IMR-90 (cell line): ENCODE data around the gene DESI1. TPM values are rescaled to one million over a fixed set of nuclear protein-coding genes. Genes with fewer than 3 reads are reported as not detected.
A peak's percentile ranks its signal among the peaks of the same experiment; 100 is the strongest.

Source experiments
- ATAC-seq: fragments of 200-7000 bp; cut with Tn5 transposase; 2 replicates; pipeline ENCODE4 v1.9.1; 2020; ENCODE audit warnings: low read depth, mild to moderate bottlenecking, moderate library complexity
- BruUV-seq: library from RNA; stranded (reverse); fragments of 400-500 nt; replicated peaks from 2 replicates; lab custom pipeline; 2021; lab: Mats Ljungman, UMichigan
- CTCF ChIA-PET: fragments of 300-600 bp; formaldehyde crosslinking; extraction: SDS; loops from one replicate; lab custom pipeline; 2021; ENCODE audit warnings: antibody characterized with exemption; lab: Yijun Ruan, JAX
- POLR2A ChIA-PET: fragments of 300-600 bp; sonication (Branson Sonifier 250); formaldehyde crosslinking; loops from one replicate; lab custom pipeline; 2022; ENCODE audit warnings: antibody characterized with exemption; ENCODE audit not compliant: unreplicated experiment; lab: Charles Lee
- DNase-seq: peaks from one replicate; pipeline ENCODE4 v3.0.0; 2013
- H2AFZ ChIP-seq: replicated peaks from 2 replicates; pipeline ENCODE3; 2013; ENCODE audit warnings: low read length, mild to moderate bottlenecking; ENCODE audit not compliant: poor library complexity
- H2AK5ac ChIP-seq: 2 replicates; pipeline ENCODE4 v1.6.1; 2013; ENCODE audit warnings: low read depth, low read length, inconsistent platforms
- H2AK9ac ChIP-seq: replicated peaks from 2 replicates; pipeline ENCODE3; 2013; ENCODE audit warnings: mild to moderate bottlenecking, low read depth, low read length, moderate library complexity; ENCODE audit not compliant: poor library complexity
- H2BK120ac ChIP-seq: 2 replicates; pipeline ENCODE4 v1.6.1; 2013; ENCODE audit warnings: low read depth, low read length, inconsistent platforms
- H2BK15ac ChIP-seq: 3 replicates; pipeline ENCODE4 v1.6.1; 2013; ENCODE audit warnings: low read depth, low read length, inconsistent platforms
- H2BK20ac ChIP-seq: 2 replicates; pipeline ENCODE4 v1.6.1; 2013; ENCODE audit warnings: low read depth, mild to moderate bottlenecking, inconsistent platforms, low read length, moderate library complexity
- H2BK5ac ChIP-seq: 2 replicates; pipeline ENCODE4 v1.6.1; 2013; ENCODE audit warnings: mild to moderate bottlenecking, low read depth, low read length, inconsistent platforms; ENCODE audit not compliant: poor library complexity, severe bottlenecking
- H3K14ac ChIP-seq: replicated peaks from 2 replicates; pipeline ENCODE4 v1.6.1; 2013; ENCODE audit warnings: low read depth, low read length, inconsistent platforms
- H3K18ac ChIP-seq: 2 replicates; pipeline ENCODE4 v1.6.1; 2013; ENCODE audit warnings: low read depth, low read length, control low read depth
- H3K23ac ChIP-seq: 2 replicates; pipeline ENCODE4 v1.6.1; 2013; ENCODE audit warnings: low read depth, low read length, inconsistent platforms
- H3K27ac ChIP-seq: 2 replicates; pipeline ENCODE4 v1.5.1; 2013; ENCODE audit warnings: mild to moderate bottlenecking, control low read depth, low read length; ENCODE audit not compliant: insufficient read depth
- H3K27me3 ChIP-seq: 2 replicates; pipeline ENCODE4 v1.6.1; 2013; ENCODE audit warnings: low read length; ENCODE audit not compliant: control insufficient read depth, insufficient read depth
- H3K36me3 ChIP-seq: 2 replicates; pipeline ENCODE4 v1.6.1; 2013; ENCODE audit warnings: low read length, mixed read lengths; ENCODE audit not compliant: control insufficient read depth, insufficient read depth
- H3K4ac ChIP-seq: 2 replicates; pipeline ENCODE4 v1.6.1; 2013; ENCODE audit warnings: low read depth, low read length, inconsistent platforms
- H3K4me1 ChIP-seq: 2 replicates; pipeline ENCODE4 v1.6.1; 2013; ENCODE audit warnings: low read length, mixed read lengths; ENCODE audit not compliant: control insufficient read depth, insufficient read depth
- H3K4me2 ChIP-seq: 2 replicates; pipeline ENCODE4 v1.6.1; 2013; ENCODE audit warnings: low read depth, mild to moderate bottlenecking, control low read depth, low read length, moderate library complexity
- H3K4me3 ChIP-seq: 2 replicates; pipeline ENCODE4 v1.5.1; 2013; ENCODE audit warnings: low read depth, mild to moderate bottlenecking, control low read depth, low read length, moderate library complexity; ENCODE audit not compliant: insufficient read depth
- H3K56ac ChIP-seq: 2 replicates; pipeline ENCODE4 v1.6.1; 2013; ENCODE audit warnings: low read length, inconsistent platforms; ENCODE audit not compliant: insufficient read depth; ENCODE audit errors: extremely low read depth
- H3K79me1 ChIP-seq, 2 experiments: 2 replicates each; pipeline ENCODE4 v1.6.1; 2013; ENCODE audit warnings: low read length in 2 of 2, inconsistent platforms in 1 of 2, low read depth in 1 of 2
- H3K9ac ChIP-seq: 2 replicates; pipeline ENCODE4 v1.6.1; 2013; ENCODE audit warnings: low read depth, low read length, control low read depth
- H3K9me1 ChIP-seq: 2 replicates; pipeline ENCODE4 v1.6.1; 2013; ENCODE audit warnings: low read length, inconsistent platforms; ENCODE audit not compliant: insufficient read depth
- H3K9me3 ChIP-seq: 2 replicates; pipeline ENCODE4 v1.6.1; 2013; ENCODE audit warnings: low read length; ENCODE audit not compliant: control insufficient read depth, insufficient read depth
- H4K20me1 ChIP-seq: 2 replicates; pipeline ENCODE4 v1.6.1; 2013; ENCODE audit warnings: low read length, inconsistent platforms; ENCODE audit not compliant: insufficient read depth
- H4K5ac ChIP-seq: 2 replicates; pipeline ENCODE4 v1.6.1; 2013; ENCODE audit warnings: mild to moderate bottlenecking, low read depth, low read length, control low read depth
- H4K8ac ChIP-seq, 2 experiments: 2 replicates each; pipeline ENCODE4 v1.6.1; 2013; ENCODE audit warnings: low read depth in 2 of 2, low read length in 2 of 2, control low read depth in 1 of 2, inconsistent platforms in 1 of 2
- H4K91ac ChIP-seq: 2 replicates; pipeline ENCODE4 v1.6.1; 2013; ENCODE audit warnings: low read depth, low read length, inconsistent platforms; ENCODE audit not compliant: insufficient read depth
- BHLHE40 ChIP-seq: fragments of 150-350 bp; IDR thresholded peaks from 2 replicates; pipeline ENCODE4 v1.6.1; 2016; ENCODE audit warnings: mild to moderate bottlenecking, low read depth, low read length
- CHD1 ChIP-seq: IDR thresholded peaks from 2 replicates; pipeline ENCODE4 v1.6.1; 2012; ENCODE audit warnings: low read depth, low read length, improper control_type of control experiment
- CTCF ChIP-seq: conservative IDR thresholded peaks from 2 replicates; pipeline ENCODE4 v1.5.1; 2012; ENCODE audit warnings: mild to moderate bottlenecking, low read depth, low read length, improper control_type of control experiment
- ELK1 ChIP-seq: fragments of 150-350 bp; IDR thresholded peaks from 2 replicates; pipeline ENCODE4 v1.6.1; 2016; ENCODE audit warnings: low read depth, mild to moderate bottlenecking, low read length, moderate library complexity, borderline replicate concordance
- FOS ChIP-seq: fragments of 150-350 bp; IDR thresholded peaks from 2 replicates; pipeline ENCODE4 v1.6.1; 2016; ENCODE audit warnings: low read depth, low read length
- MAFK ChIP-seq: IDR thresholded peaks from 2 replicates; pipeline ENCODE4 v1.6.1; 2012; ENCODE audit warnings: low read depth, low read length, improper control_type of control experiment
- MAZ ChIP-seq: IDR thresholded peaks from 2 replicates; pipeline ENCODE4 v1.6.1; 2012; ENCODE audit warnings: low read depth, mild to moderate bottlenecking, low read length, improper control_type of control experiment, moderate library complexity, borderline replicate concordance
- MXI1 ChIP-seq: IDR thresholded peaks from 2 replicates; pipeline ENCODE4 v1.6.1; 2012; ENCODE audit warnings: low read depth, mild to moderate bottlenecking, low read length, moderate library complexity, borderline replicate concordance
- NFE2L2 ChIP-seq: fragments of 150-350 bp; IDR thresholded peaks from 2 replicates; pipeline ENCODE4 v1.6.1; 2016; ENCODE audit warnings: low read depth, mild to moderate bottlenecking, low read length
- RAD21 ChIP-seq: IDR thresholded peaks from 2 replicates; pipeline ENCODE4 v1.6.1; 2012; ENCODE audit warnings: low read length, improper control_type of control experiment
- RCOR1 ChIP-seq: IDR thresholded peaks from 2 replicates; pipeline ENCODE4 v1.6.1; 2012; ENCODE audit warnings: mild to moderate bottlenecking, low read length, improper control_type of control experiment; ENCODE audit not compliant: insufficient replicate concordance
- RFX5 ChIP-seq: IDR thresholded peaks from 2 replicates; pipeline ENCODE4 v1.8.0; 2012; ENCODE audit warnings: low read depth, mild to moderate bottlenecking, low read length, moderate library complexity
- WGBS, 2 experiments: methylation state at CpG; one replicate each; pipeline versions ENCODE4 v1.1.5 to v1.1.7; 2013; ENCODE audit warnings: missing lambda C conversion rate in 2 of 2; ENCODE audit not compliant: insufficient read length in 1 of 2; ENCODE audit errors: extremely low coverage in 2 of 2; 5-methylcytosine and 5-hydroxymethylcytosine counted together
- dilution Hi-C: fragments of 300-500 bp; cut with HindIII; formaldehyde crosslinking; loops from one replicate; pipeline ENCODE4 v1.14.3; 2018; ENCODE audit warnings: low sequenced_read_pairs; ENCODE audit not compliant: unreplicated experiment
- in situ Hi-C: fragments of 300-500 bp; cut with MboI; formaldehyde crosslinking; loops from 3 replicates; pipeline ENCODE4 v1.14.3; 2019; ENCODE audit warnings: low sequenced_read_pairs, inconsistent platforms, mixed read lengths
- intact Hi-C: fragments of 100-400 bp; cut with micrococcal nuclease; formaldehyde crosslinking; loops from 2 replicates; pipeline ENCODE4 v1.10.0; 2022
- polyA plus RNA-seq, 3 experiments: library from polyadenylated mRNA; depleted of rRNA; stranded (reverse); fragments of >200 nt; gene quantifications; 2 replicates each; pipeline ENCODE4 v1.2.3, GENCODE V29; 2012; ENCODE audit warnings: low replicate concordance in 1 of 3
- total RNA-seq: library from RNA; depleted of rRNA; stranded (reverse); fragments of >200 nt; gene quantifications from 2 replicates; pipeline ENCODE4 v1.2.3, GENCODE V29; 2012

Gene DESI1
- total and polyA plus RNA-seq, 2 of the 4 experiments (the other 2 are of a cell fraction) = 14.5 to 24.9 TPM

DNA sequence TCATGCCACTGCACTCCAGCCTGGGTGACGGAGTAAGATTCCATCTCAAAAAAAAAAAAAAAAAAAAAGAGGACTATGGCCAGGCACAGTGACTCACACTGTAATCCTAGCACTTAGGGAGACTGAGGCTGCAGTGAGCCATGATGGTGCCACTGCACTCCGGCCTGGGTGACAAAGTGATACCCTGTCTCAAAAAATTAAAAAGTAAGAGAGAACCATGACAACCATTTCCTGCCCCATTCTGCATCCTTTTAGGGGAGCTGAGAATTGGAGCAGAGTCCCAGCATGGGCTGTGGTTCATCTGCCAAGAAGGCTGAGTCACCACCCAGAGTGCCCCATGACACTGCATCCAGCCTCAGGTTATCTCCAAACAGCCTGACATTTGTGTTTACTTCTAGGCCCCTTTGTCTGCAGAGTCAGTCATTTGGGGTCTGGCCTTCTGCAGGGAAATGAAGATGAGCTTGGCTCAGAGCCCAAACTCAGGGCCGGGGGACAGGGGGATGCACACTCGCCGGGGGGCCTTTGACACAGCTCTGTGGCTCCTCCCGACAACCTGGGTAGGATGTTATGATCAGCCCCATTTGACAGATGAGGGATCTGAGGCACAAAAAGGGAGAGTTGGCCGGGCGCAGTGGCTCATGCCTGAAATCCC, 55.3 kb downstream of the DESI1 start (continued):
- TF ChIP-seq BHLHE40 (no peak), RCOR1 (no peak)

DNA sequence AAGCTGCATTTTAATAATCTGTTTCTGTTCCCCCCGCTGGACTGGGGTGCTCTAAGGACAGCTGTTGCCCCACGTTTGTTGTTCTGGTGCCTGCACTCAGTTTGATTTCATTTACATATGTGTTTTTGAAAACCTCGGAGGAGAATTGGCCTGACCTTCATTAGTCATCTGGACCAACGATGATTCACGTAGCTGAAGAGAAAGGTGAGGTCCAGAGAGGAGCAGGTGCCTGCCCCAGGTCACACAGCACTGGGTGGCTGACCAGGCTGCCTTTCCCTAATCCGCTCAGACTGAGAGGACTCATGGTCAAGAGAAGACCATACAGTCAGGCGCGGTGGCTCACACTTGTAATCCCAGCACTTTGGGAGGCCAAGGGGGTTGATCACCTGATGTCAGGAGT, 56.3 kb downstream of the DESI1 start:
- DNase-seq (peak; percentile 46), ATAC-seq (no peak)
- Histone ChIP-seq H3K4me3 (no peak overlapping the region), H3K9me3 (no peaks in the 10 kb centered on the region), H3K14ac (peak overlapping the region; percentile 73; the same call in 1 of the 2 replicates), H2BK5ac (peak overlapping the region; percentile 80), H2BK15ac (peak overlapping the region; percentile 96; the same call in 2 of the 3 replicates), H2AFZ (no peak overlapping the region), H3K27ac (peak overlapping the region; percentile 83), H3K9me1 (peaks cover 19% of the 10 kb centered on the region), H3K79me1 (peaks cover 14 to 78% of the 10 kb centered on the region in 2 experiments; a peak in 3 of 4 replicates), H2BK120ac (peak overlapping the region; percentile 84), H3K23ac (peak overlapping the region; percentile 48; the same call in 1 of the 2 replicates), H4K91ac (peak overlapping the region; percentile 92), H4K5ac (peak overlapping the region; percentile 4; the same call in 1 of the 2 replicates), H3K56ac (no peak overlapping the region), H2BK20ac (peak overlapping the region; percentile 81), H3K4ac (peak overlapping the region; percentile 82), H4K8ac (peak overlapping the region; percentile 18 to 75; a peak in 2 of 4 replicates), H3K9ac (no peak overlapping the region), H3K27me3 (no peaks in the 10 kb centered on the region), H3K4me1 (peaks cover 26% of the 10 kb centered on the region), H4K20me1 (peaks cover 3% of the 10 kb centered on the region; the same call in 1 of the 2 replicates), H2AK9ac (peak overlapping the region; percentile 35), H3K18ac (peak overlapping the region; percentile 7), H2AK5ac (peak overlapping the region; percentile 98), H3K36me3 (peaks cover 3% of the 10 kb centered on the region; the same call in 1 of the 2 replicates), H3K4me2 (no peak overlapping the region)
- ChIA-PET POLR2A (no interaction called here), CTCF (no interaction called here)
- TF ChIP-seq FOS = no peak
- no peak for TF ChIP-seq BHLHE40
- TF ChIP-seq NFE2L2 = no peak
- no peak for TF ChIP-seq RAD21
- no peak for TF ChIP-seq CHD1
- TF ChIP-seq ELK1 = no peak
- TF ChIP-seq CTCF = no peak
- TF ChIP-seq MXI1 = no peak
- TF ChIP-seq MAZ = no peak
- TF ChIP-seq MAFK = no peak
- TF ChIP-seq RFX5 = no peak
- dilution Hi-C loops (no loop called here), in situ Hi-C loops (no loop called here), intact Hi-C loops (no loop called here)
- 53% methylated on average over 3 of the region's 8 CpGs; no CpG with 5 or more reads in 1 of the 2 experiments for WGBS, 2 experiments
- BruUV-seq = no TSS peak
